Endothelial cell of umbilical vein (primary cell): ENCODE results near the gene HDAC9.

Source experiments
- CTCF ChIP-seq, 2 donors: IDR thresholded peaks; 1 replicate in 1 of 2; 2 replicates in 1 of 2; pipeline ENCODE4 v1.5.1; 2011; ENCODE audit warnings: low read length in 2 of 2, mild to moderate bottlenecking in 2 of 2, moderate library complexity in 2 of 2, control low read depth in 1 of 2, inconsistent platforms in 1 of 2, low read depth in 1 of 2; ENCODE audit not compliant: insufficient read depth in 1 of 2; ENCODE audit errors: extremely low read depth in 1 of 2
- FOS ChIP-seq: IDR thresholded peaks from 2 replicates; pipeline ENCODE4 v1.6.1; 2011; ENCODE audit warnings: mild to moderate bottlenecking, low read length, moderate library complexity, borderline replicate concordance; ENCODE audit not compliant: insufficient read depth
- JUN ChIP-seq: IDR thresholded peaks from 2 replicates; pipeline ENCODE4 v1.6.1; 2011; ENCODE audit warnings: borderline replicate concordance, low read depth; ENCODE audit not compliant: insufficient read length, insufficient read depth
- MAX ChIP-seq: IDR thresholded peaks from 2 replicates; pipeline ENCODE4 v1.6.1; 2011; ENCODE audit not compliant: insufficient read depth, insufficient read length
- POLR2A ChIP-seq: IDR thresholded peaks from 2 replicates; pipeline ENCODE4 v1.6.1; 2012; ENCODE audit warnings: low read depth, mild to moderate bottlenecking, control low read depth, low read length
- POLR2AphosphoS5 ChIP-seq: IDR thresholded peaks from 2 replicates; pipeline ENCODE4 v1.6.1; 2012; ENCODE audit warnings: low read depth, mild to moderate bottlenecking, control low read depth, low read length, moderate library complexity; ENCODE audit not compliant: insufficient read depth

GRCh38 chr7:18820981-18821380 is 325.4 kb downstream of the HDAC9 start:
- no peak for TF ChIP-seq POLR2AphosphoS5
- no peak for TF ChIP-seq CTCF (IDR thresholded peaks at IDR 0.05; ENCODE audit: extremely low read depth in 1 of 2, insufficient read depth in 1 of 2, low read depth in 1 of 2, low read length in 2 of 2)
- no peak for TF ChIP-seq JUN
- no peak for TF ChIP-seq FOS
- TF ChIP-seq MAX: no peak
- TF ChIP-seq POLR2A: no peak
